SKM-1 treated with dmso at 0.1 percent for 144 hours (cell line): ENCODE measurements around the gene NAPSA.

Source experiments
- DNase-seq: peaks from one replicate; lab custom pipeline; 2025; ENCODE audit not compliant: unreplicated experiment; lab: John Stamatoyannopoulos, UW

Gene NAPSA

DNA sequence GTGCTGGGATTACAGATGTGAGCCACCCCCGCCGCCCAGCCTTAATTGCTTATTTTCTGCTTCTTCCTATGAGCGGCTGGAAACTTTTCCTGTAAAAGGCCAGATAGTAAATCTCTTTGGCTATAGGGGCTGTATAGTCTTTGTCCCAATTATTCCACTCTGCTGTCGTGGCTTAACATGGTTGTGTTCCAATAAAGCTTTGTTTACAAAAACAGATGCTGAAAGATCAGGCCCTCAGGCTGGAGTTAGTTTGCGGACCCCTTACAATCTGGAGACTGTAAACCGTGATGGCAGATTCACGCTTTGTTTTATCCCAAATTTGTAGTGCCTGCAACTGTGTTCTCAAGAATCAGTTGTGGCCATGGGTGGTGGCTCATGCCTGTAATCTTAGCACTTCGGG is 47.0 kb downstream of the NAPSA start:
- DNase-seq, result no peak

DNA sequence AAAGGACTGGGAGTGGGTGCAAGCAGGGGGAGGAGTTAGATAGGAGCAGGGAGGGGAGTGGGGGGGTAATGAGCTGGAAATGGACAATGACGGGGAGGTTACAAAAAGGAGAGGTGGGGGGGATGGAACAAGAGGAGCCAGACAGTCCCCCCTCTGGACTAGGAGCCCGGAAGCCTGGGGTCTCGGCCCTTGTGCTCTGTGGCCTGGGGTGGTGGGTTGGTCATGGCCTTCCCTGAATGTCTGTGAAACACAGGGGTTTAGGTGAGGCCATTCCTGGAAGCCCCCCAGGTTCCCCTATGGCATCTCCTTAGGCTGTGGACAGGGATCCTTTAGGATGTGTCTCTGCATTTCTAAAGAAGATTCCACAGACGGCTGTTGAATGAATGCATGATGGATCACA is 48.3 kb downstream of the NAPSA start:
- DNase-seq, result no peak

- DNase-seq, result no peak
Observed at GRCh38 chr19:50315773-50316448, 49.5 kb downstream of the NAPSA start.

- DNase-seq, result no peak
Observed at GRCh38 chr19:50314724-50315708, 50.4 kb downstream of the NAPSA start.

DNA sequence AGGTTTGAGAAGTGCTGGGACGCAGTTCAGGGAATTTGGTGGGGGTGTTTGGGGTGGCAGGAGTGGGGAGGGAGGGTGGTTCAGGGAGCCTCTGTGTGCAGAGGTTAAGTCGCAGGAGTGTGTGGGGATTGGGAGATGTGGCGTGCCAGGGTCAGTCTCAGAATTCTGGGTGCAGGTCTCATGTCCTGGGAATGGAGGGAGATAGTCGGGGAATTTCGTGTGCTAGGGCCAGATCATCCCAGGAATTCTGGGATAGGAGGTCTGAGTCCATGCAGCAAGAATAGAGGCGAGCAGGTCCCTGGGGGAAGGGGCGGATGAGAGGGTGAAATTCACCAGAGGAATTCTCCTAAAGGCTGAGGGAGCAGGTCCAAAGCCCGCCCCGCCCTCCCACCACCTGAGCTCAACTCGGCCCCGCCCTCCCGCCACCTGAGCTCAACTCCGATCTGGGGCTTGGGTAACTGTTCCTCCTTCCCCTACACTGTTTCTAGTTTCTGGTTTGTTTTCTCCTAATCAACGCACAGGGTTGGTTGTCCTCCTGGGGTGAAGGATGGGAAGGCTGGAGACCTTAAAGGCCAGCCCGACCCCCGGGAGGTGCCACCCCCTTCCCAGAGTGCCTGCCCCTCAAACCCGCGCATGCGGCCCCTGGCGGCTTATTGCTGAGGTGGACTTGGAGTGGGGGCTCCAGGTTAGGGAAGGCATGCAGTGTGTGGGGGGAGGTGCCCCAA is 51.5 kb downstream of the NAPSA start:
- DNase-seq, result no peak

DNA sequence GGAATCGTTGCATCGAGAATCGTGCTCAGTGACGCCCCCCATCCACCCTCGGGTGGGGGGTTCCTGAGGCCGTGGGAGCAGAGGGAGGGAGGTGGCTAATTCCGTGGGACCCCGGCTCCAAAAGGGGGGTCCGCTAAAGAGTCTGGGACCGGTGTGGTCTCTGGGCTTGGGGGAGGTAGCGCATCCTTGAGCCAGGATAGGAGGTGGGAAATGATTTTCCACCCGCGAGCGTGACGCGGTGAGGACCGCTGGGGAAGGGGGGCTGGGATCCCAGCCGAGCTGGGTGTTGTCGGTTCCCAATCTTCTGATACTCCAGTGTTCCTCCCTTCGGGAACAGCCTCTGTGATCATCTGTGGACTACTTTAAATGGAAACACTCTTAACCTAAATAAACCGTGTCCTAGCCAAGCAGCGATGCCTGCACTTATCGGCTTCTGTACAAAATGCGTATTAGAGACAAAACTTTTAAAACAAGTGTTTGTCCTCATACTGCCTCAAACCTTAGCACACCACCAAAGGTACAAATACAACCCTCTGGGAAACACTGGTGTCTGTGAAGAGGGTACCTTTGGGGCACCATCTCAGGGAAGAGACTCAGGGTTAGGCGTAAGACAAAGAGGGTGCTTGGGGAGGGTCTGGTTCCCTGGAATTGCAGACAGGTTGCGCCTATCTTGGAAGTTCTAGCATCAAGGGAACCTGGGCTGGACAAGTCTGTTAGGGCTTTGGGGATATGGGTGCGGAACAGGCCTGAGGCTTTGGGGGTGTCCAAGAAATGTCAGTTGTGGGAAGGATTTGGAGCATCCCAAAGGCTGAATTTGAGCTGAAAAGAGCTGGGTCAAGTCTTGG is 52.2 kb downstream of the NAPSA start:
- no peak for DNase-seq

DNA sequence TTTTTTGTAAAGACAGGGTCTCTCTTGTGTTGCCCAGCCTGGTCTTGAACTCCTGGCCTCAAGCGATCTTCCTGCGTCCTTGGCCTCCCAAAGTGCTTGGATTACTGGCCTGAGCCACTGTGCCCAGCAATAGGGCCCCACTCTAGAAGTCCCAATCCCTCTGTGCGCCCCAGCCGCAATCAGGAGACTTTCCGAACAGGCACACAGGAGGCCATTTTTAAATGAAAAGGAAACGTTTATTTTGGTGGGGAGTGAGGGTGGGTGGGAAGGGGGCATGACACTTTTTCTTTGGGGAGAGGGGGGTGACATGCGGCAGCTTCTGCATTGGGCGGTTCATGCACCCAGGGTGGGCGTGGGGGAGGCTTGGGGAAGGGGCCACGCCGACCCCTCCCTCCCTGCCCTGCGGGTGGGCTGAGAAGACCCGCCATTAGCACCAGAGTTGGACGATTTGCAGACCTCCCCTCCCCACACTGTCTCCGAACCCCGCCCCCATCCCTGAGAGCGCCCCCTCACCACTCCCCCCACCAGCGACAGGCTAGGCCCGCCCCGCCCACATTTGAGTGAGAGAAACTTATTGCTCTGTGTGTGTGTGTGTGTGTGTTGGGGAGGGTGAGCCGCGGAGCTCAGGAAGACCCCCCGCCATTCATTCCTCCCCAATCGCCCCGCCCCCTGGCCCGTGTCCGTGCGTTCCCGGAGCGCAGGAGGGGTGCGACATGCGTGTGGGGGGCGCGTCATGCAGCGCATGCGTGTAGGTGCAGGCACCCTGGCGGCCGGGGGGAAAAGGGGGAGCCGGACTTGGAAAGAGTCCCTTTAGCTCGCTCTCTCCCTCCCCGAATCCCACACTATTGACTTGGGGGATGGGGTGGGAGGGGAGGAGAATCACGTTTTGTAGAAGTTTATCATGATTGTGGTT is 53.5 kb downstream of the NAPSA start:
- DNase-seq, result no peak

DNA sequence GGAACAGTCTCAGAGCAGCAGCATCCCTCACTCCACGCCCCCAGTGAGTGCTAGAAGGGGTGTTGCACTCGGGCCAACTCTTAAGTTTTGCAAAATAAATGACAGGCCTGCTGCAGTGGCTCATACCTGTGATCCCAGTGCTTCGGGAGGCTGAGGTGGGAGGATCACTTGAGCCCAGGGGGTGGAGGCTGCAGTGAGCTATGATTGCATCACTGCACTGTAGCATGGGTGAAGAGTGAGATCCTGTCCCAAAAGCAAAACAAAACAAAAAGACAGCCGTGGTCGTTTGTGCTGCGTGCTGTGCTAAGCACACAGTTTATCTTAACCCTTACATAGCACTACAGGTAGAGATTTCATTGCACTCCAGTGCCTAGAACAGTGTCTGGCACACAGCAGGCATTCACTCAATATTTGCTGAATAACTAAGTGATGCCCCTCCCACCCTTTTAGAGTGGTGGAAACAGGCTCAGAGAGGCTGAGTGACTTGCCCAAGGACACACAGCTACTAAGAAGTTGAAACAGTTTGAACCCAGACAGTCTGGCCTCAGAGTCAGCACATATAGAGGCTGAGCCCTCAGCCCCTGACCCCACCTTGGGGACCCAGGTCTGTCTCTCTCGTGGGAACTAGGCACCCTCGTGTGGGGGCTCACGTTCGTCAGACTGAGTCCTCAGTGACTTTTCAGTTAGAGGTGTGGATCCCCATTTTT is 54.5 kb downstream of the NAPSA start:
- no peak for DNase-seq

DNA sequence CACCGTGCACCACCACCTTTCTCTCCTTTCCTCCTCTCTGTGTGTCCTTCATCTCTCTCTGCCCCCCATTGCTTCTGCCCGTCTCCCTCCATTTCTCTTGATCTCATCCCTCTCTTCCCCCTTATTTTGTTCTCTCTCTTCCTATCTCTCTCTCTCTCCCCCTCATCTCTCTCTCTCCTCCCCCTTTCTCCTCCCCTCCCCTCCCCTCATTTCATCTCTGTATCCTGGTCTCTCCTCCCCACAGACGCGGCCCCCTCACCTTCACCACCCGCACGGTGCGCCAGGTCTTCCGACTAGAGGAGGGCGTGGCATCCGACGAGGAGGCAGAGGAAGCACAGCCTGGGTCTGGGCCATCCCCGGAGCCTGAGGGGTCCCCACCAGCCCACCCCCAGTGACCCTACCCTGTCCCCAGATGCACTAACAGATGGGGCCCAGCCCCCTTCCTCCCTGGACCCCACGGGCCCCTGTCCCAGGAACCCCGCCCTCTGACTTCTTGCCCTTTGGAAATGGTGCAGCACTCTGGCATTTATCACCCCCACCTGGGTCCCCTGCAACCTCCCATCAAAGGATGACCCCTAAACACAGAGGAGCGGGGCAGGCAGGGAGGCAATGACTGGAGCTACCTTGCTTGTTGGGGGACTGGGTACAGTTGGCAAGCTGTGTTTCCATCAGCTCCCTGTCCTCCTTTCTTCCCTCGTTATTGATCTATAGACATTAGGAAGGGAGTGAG is 55.9 kb downstream of the NAPSA start:
- DNase-seq, result no peak

DNA sequence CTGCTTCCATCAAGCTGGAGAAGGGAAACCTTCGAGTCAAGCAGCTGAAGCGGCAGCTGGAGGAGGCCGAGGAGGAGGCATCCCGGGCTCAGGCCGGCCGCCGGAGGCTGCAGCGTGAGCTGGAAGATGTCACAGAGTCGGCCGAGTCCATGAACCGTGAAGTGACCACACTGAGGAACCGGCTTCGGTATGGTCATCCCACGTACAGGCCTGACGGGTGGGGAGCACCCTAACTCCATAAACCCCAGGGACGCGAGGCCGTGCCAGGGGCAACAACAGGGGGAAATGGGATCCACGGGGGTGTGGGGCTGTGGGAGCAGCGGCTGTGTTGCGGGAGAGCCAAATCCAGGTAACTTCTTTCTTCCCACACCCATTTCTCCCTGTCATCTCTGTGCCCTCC is 56.4 kb downstream of the NAPSA start:
- no peak for DNase-seq
